ENCODE data around the gene PSTPIP2.

Gene PSTPIP2

GRCh38 chr18:45957100-45957499 is 115.0 kb downstream of the PSTPIP2 start:
- no peak overlapping the region for H3K4me3 Mint-ChIP-seq
- H3K36me3 Mint-ChIP-seq, result peaks cover 20% of the 10 kb centered on the region
- no peaks in the 10 kb centered on the region for H3K27me3 Mint-ChIP-seq
- H3K27ac Mint-ChIP-seq, result no peak overlapping the region
- peaks cover 56% of the 10 kb centered on the region for H3K4me1 Mint-ChIP-seq
- no peaks in the 10 kb centered on the region for H3K9me3 Mint-ChIP-seq

GRCh38 chr18:45954070-45954934 is 117.8 kb downstream of the PSTPIP2 start:
- no peak overlapping the region for H3K4me3 Mint-ChIP-seq
- H3K4me1 Mint-ChIP-seq, result peaks cover 46% of the 10 kb centered on the region
- no peaks in the 10 kb centered on the region for H3K27me3 Mint-ChIP-seq
- H3K9me3 Mint-ChIP-seq, result no peaks in the 10 kb centered on the region
- H3K36me3 Mint-ChIP-seq, result peaks cover 28% of the 10 kb centered on the region
- H3K27ac Mint-ChIP-seq, result no peak overlapping the region

GRCh38 chr18:45951016-45951714 is 120.9 kb downstream of the PSTPIP2 start:
- Mint-ChIP-seq H3K4me3 (no peak overlapping the region), H3K4me1 (peaks cover 28% of the 10 kb centered on the region), H3K27me3 (no peaks in the 10 kb centered on the region), H3K9me3 (no peaks in the 10 kb centered on the region), H3K36me3 (peaks cover 43% of the 10 kb centered on the region), H3K27ac (no peak overlapping the region)

GRCh38 chr18:45945669-45946068 is 126.4 kb downstream of the PSTPIP2 start:
- Mint-ChIP-seq H3K4me3 (no peak overlapping the region), H3K27ac (no peak overlapping the region), H3K36me3 (peaks cover 46% of the 10 kb centered on the region), H3K27me3 (no peaks in the 10 kb centered on the region), H3K9me3 (no peaks in the 10 kb centered on the region), H3K4me1 (peaks cover 3% of the 10 kb centered on the region)

- Mint-ChIP-seq H3K9me3 (no peaks in the 10 kb centered on the region), H3K36me3 (peaks cover 38% of the 10 kb centered on the region)
Measured at GRCh38 chr18:45940724-45941123, 131.3 kb downstream of the PSTPIP2 start.

GRCh38 chr18:45939236-45939635 is 132.8 kb downstream of the PSTPIP2 start:
- Mint-ChIP-seq H3K27ac (no peak overlapping the region), H3K36me3 (peaks cover 34% of the 10 kb centered on the region), H3K4me1 (peaks cover 19% of the 10 kb centered on the region), H3K9me3 (no peaks in the 10 kb centered on the region), H3K27me3 (no peaks in the 10 kb centered on the region), H3K4me3 (no peak overlapping the region)

More at GRCh38 chr18:45940724-45941123, 131.3 kb downstream of the PSTPIP2 start:
- H3K27ac Mint-ChIP-seq, result peak overlapping the region; percentile 5
- no peak overlapping the region for H3K4me3 Mint-ChIP-seq
- H3K27me3 Mint-ChIP-seq, result no peaks in the 10 kb centered on the region
- H3K4me1 Mint-ChIP-seq, result peaks cover 18% of the 10 kb centered on the region

GRCh38 chr18:45938488-45938935 is 133.5 kb downstream of the PSTPIP2 start:
- peaks cover 30% of the 10 kb centered on the region for H3K36me3 Mint-ChIP-seq
- H3K27me3 Mint-ChIP-seq, result no peaks in the 10 kb centered on the region
- H3K27ac Mint-ChIP-seq, result peak overlapping the region; percentile 76
- H3K9me3 Mint-ChIP-seq, result no peaks in the 10 kb centered on the region
- no peak overlapping the region for H3K4me3 Mint-ChIP-seq
- H3K4me1 Mint-ChIP-seq, result peaks cover 19% of the 10 kb centered on the region

GRCh38 chr18:45935591-45936335 is 136.3 kb downstream of the PSTPIP2 start:
- Mint-ChIP-seq H3K4me1 (peaks cover 26% of the 10 kb centered on the region), H3K9me3 (no peaks in the 10 kb centered on the region), H3K4me3 (no peak overlapping the region), H3K27ac (peak overlapping the region; percentile 33), H3K27me3 (no peaks in the 10 kb centered on the region), H3K36me3 (peaks cover 20% of the 10 kb centered on the region)

All from activated naive CD4-positive, alpha-beta T cell treated with anti-CD3 and anti-CD28 coated beads, Interleukin-2, amount 50 U/mL, for 24 hours (primary cell).